Neural cell (in vitro differentiated cells): ENCODE data around the gene SPRY4. TPM values are rescaled to one million over a fixed set of nuclear protein-coding genes. Genes with fewer than 3 reads are reported as not detected.
A peak's percentile ranks its signal among the peaks of the same experiment; 100 is the strongest.
"Not testable (repeated sequence)": the region's sequence is repeated elsewhere in the genome, so short reads cannot be mapped to it uniquely, and the experiment has no call there.

Experiments
- H2AFZ ChIP-seq: fragments of 200-600, 300-800 bp; sonication (generic), shearing (Covaris generic); 2 replicates; pipeline ENCODE4 v1.6.0; 2014; ENCODE audit warnings: low read depth, mild to moderate bottlenecking, antibody characterized with exemption, low read length, moderate library complexity
- H3F3A ChIP-seq: fragments of 200-600 bp; shearing (Covaris generic); 2 replicates; pipeline ENCODE4 v1.6.1; 2016; ENCODE audit warnings: mild to moderate bottlenecking, moderate library complexity, mixed read lengths, antibody characterized with exemption, low read length; ENCODE audit not compliant: insufficient read depth, poor library complexity, severe bottlenecking
- H3K27ac ChIP-seq: fragments of 200-600, 300-800 bp; sonication (generic), shearing (Covaris generic); 2 replicates; pipeline ENCODE4 v1.5.1; 2014; ENCODE audit warnings: mild to moderate bottlenecking, low read length, moderate library complexity
- H3K27me3 ChIP-seq: fragments of 300-800, 200-600 bp; sonication (generic), shearing (Covaris generic); 2 replicates; pipeline ENCODE4 v1.6.0; 2014; ENCODE audit warnings: mild to moderate bottlenecking, low read depth, low read length, moderate library complexity; ENCODE audit not compliant: insufficient read depth
- H3K36me3 ChIP-seq: fragments of 300-800, 200-600 bp; sonication (generic), shearing (Covaris generic); 2 replicates; pipeline ENCODE4 v1.5.1; 2014; ENCODE audit warnings: mild to moderate bottlenecking, antibody characterized with exemption, low read length, moderate library complexity; ENCODE audit not compliant: insufficient read depth
- H3K4me2 ChIP-seq: fragments of 300-800, 200-600 bp; sonication (generic), shearing (Covaris generic); 2 replicates; pipeline ENCODE4 v1.6.0; 2014; ENCODE audit warnings: mild to moderate bottlenecking, low read length
- H3K4me3 ChIP-seq: fragments of 300-800, 200-600 bp; sonication (generic), shearing (Covaris generic); 2 replicates; pipeline ENCODE4 v1.5.1; 2014; ENCODE audit warnings: mild to moderate bottlenecking, low read length, moderate library complexity
- H3K79me2 ChIP-seq: fragments of 200-600 bp; shearing (Covaris generic); replicated peaks from 2 replicates; pipeline ENCODE4 v1.6.0; 2014; ENCODE audit warnings: mild to moderate bottlenecking, low read length, moderate library complexity; ENCODE audit not compliant: insufficient read depth
- H3K9ac ChIP-seq: fragments of 300-800, 200-600 bp; sonication (generic), shearing (Covaris generic); 2 replicates; pipeline ENCODE4 v1.6.1; 2016; ENCODE audit warnings: mild to moderate bottlenecking, low read length, mixed read lengths
- H3K9me2 ChIP-seq: fragments of 200-600 bp; shearing (Covaris generic); 2 replicates; pipeline ENCODE4 v1.6.1; 2016; ENCODE audit warnings: mild to moderate bottlenecking, low read length, mixed read lengths; ENCODE audit not compliant: insufficient read depth
- H3K9me3 ChIP-seq: fragments of 200-600, 300-800 bp; sonication (generic), shearing (Covaris generic); 2 replicates; pipeline ENCODE4 v1.6.1; 2016; ENCODE audit warnings: mild to moderate bottlenecking, mixed run types, low read length, moderate library complexity, mixed read lengths
- H4K20me1 ChIP-seq: fragments of 200-600 bp; shearing (Covaris generic); 2 replicates; pipeline ENCODE4 v1.6.1; 2016; ENCODE audit warnings: mild to moderate bottlenecking, mixed run types; ENCODE audit not compliant: insufficient read depth
- CTCF ChIP-seq: fragments of 450-650 bp; IDR thresholded peaks from 2 replicates; pipeline ENCODE4 v1.5.1; 2014; ENCODE audit warnings: antibody characterized with exemption, mild to moderate bottlenecking, moderate library complexity; ENCODE audit not compliant: poor library complexity, severe bottlenecking
- EP300 ChIP-seq: fragments of 450-650 bp; conservative IDR thresholded peaks from 2 replicates; pipeline ENCODE4 v1.6.1; 2014; ENCODE audit warnings: antibody characterized with exemption, mild to moderate bottlenecking, moderate library complexity; ENCODE audit not compliant: poor library complexity, severe bottlenecking
- EZH2 ChIP-seq: fragments of 200-600, 300-800 bp; shearing (Covaris generic), sonication (generic); IDR thresholded peaks from 2 replicates; pipeline ENCODE4 v1.6.1; 2014; ENCODE audit warnings: antibody characterized with exemption, low read length, borderline replicate concordance, mild to moderate bottlenecking; ENCODE audit not compliant: insufficient read depth, poor library complexity, severe bottlenecking
- MXI1 ChIP-seq: fragments of 450-650 bp; conservative IDR thresholded peaks from 2 replicates; pipeline ENCODE4 v1.6.1; 2014; ENCODE audit warnings: antibody characterized with exemption, mild to moderate bottlenecking; ENCODE audit not compliant: poor library complexity, severe bottlenecking
- POLR2AphosphoS5 ChIP-seq: IDR thresholded peaks from 2 replicates; pipeline ENCODE4 v1.6.1; 2012
- RAD21 ChIP-seq: fragments of 450-650 bp; conservative IDR thresholded peaks from 2 replicates; pipeline ENCODE4 v1.6.1; 2014; ENCODE audit warnings: antibody characterized with exemption, mild to moderate bottlenecking, moderate library complexity
- REST ChIP-seq: IDR thresholded peaks from 2 replicates; pipeline ENCODE4 v1.6.1; 2012; ENCODE audit warnings: borderline replicate concordance
- SMC3 ChIP-seq: fragments of 450-650 bp; conservative IDR thresholded peaks from 2 replicates; pipeline ENCODE4 v1.6.1; 2014; ENCODE audit warnings: antibody characterized with exemption, mild to moderate bottlenecking, moderate library complexity; ENCODE audit not compliant: poor library complexity
- TAF1 ChIP-seq: IDR thresholded peaks from 2 replicates; pipeline ENCODE4 v1.6.1; 2012; ENCODE audit warnings: low read depth
- polyA plus RNA-seq: library from polyadenylated mRNA; depleted of rRNA; stranded (reverse); fragments of >200 nt; gene quantifications from 2 replicates; pipeline ENCODE4 v1.2.3, GENCODE V29; 2014

Gene SPRY4
- polyA plus RNA-seq, 1 donor from 2014 or later, result 0.47 TPM

GRCh38 chr5:142363619-142363963, 38.8 kb upstream of the SPRY4 start:
- no peak overlapping the region for H3K4me2 ChIP-seq

GRCh38 chr5:142362193-142362592, 37.4 kb upstream of the SPRY4 start:
- H3K79me2 ChIP-seq, H3K27me3 ChIP-seq, H3K9ac ChIP-seq, H3K4me2 ChIP-seq, H3K4me3 ChIP-seq, H3K36me3 ChIP-seq, H4K20me1 ChIP-seq, H3K9me3 ChIP-seq, H3K27ac ChIP-seq, H3F3A ChIP-seq, H2AFZ ChIP-seq, H3K9me2 ChIP-seq: not testable (repeated sequence)

More at GRCh38 chr5:142363619-142363963, 38.8 kb upstream of the SPRY4 start:
- no peaks in the 10 kb centered on the region for H3F3A ChIP-seq
- no peaks in the 10 kb centered on the region for H3K9me2 ChIP-seq
- no peak overlapping the region for H3K9ac ChIP-seq
- no peak for TF ChIP-seq CTCF
- TF ChIP-seq TAF1, result no peak
- no peak for TF ChIP-seq EZH2
- no peak for TF ChIP-seq REST
- TF ChIP-seq EP300, result no peak
- TF ChIP-seq SMC3, result no peak
- no peak for TF ChIP-seq RAD21
- no peak for TF ChIP-seq POLR2AphosphoS5
- TF ChIP-seq MXI1, result no peak
- no peaks in the 10 kb centered on the region for H3K36me3 ChIP-seq
- no peak overlapping the region for H2AFZ ChIP-seq
- no peaks in the 10 kb centered on the region for H3K27me3 ChIP-seq
- H3K27ac ChIP-seq, result no peak overlapping the region
- no peaks in the 10 kb centered on the region for H3K79me2 ChIP-seq
- H4K20me1 ChIP-seq, result no peaks in the 10 kb centered on the region
- H3K9me3 ChIP-seq, result no peaks in the 10 kb centered on the region
- no peak overlapping the region for H3K4me3 ChIP-seq

GRCh38 chr5:142360607-142361120, 35.8 kb upstream of the SPRY4 start:
- Histone ChIP-seq H3K27ac (no peak overlapping the region), H3K4me2 (no peak overlapping the region), H2AFZ (no peak overlapping the region)

More at GRCh38 chr5:142360607-142361120, 35.8 kb upstream of the SPRY4 start:
- Histone ChIP-seq H3K36me3 (no peaks in the 10 kb centered on the region), H3K9ac (no peak overlapping the region), H3K79me2 (no peaks in the 10 kb centered on the region), H3K4me3 (peak overlapping the region; percentile 35), H3K9me3 (no peaks in the 10 kb centered on the region), H3K27me3 (peaks cover 6% of the 10 kb centered on the region), H3F3A (no peaks in the 10 kb centered on the region), H4K20me1 (no peaks in the 10 kb centered on the region), H3K9me2 (no peaks in the 10 kb centered on the region)
- TF ChIP-seq TAF1, result no peak
- TF ChIP-seq SMC3, result no peak
